Measurements from ENCODE around the gene PRKACB.
A peak's percentile ranks its signal among the peaks of the same experiment; 100 is the strongest.
"Not testable (repeated sequence)": the region's sequence is repeated elsewhere in the genome, so short reads cannot be mapped to it uniquely, and the experiment has no call there.

The PRKACB gene

DNA sequence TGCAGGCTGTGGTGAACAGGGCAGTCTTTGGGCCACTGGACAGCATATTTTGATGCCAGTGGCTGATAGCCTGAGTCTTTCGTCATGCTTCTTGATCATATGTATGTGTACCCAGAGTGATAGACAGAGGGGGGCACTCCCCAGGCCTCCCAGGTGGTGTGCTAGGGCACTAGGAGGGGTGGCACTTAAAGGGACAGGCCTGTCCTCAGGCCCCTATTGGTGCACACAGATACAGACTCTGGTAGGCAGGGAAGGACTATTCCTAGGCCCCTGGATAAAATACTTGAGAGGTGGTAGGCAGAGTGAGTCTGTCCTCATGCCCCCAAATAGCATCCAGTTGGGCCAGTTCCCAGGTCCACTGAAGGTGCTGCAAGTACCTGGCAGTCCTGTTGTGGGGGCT is 80.8 kb downstream of the PRKACB start:
- no peak for DNase-seq

GRCh38 chr1:84225646-84226045 is 81.6 kb downstream of the PRKACB start:
- DNase-seq = no peak

DNA sequence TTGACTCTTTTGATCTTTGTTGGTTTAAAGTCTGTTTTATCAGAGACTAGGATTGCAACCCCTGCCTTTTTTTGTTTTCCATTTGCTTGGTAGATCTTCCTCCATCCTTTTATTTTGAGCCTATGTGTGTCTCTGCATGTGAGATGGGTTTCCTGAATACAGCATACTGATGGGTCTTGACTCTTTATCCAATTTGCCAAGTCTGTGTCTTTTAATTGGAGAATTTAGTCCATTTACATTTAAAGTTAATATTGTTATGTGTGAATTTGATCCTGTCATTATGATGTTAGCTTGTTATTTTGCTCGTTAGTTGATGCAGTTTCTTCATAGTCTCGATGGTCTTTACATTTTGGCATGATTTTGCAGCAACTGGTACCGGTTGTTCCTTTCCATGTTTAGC is 88.6 kb downstream of the PRKACB start:
- DNase-seq = not testable (repeated sequence)

- DNase-seq = no peak
Measured at GRCh38 chr1:84236256-84236655, 92.2 kb downstream of the PRKACB start.

DNA sequence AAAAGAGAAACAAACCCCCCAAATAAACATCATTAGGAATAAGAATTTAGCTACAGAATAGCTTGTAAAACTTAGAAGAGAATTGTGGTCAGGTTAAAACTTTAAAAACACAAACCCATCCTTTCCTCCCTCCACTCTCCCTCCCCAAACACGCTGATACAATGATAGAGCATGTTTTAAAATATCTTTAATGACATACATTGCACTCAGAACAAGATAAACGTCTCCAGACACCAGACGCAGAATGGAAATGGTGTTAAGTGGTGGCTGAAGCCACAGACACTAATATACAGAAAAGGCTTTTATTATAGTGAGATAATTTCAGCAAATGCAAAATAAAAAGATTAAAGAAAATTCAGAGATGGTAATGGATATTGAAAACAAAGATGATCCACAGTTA is 98.6 kb downstream of the PRKACB start:
- DNase-seq = no peak

DNA sequence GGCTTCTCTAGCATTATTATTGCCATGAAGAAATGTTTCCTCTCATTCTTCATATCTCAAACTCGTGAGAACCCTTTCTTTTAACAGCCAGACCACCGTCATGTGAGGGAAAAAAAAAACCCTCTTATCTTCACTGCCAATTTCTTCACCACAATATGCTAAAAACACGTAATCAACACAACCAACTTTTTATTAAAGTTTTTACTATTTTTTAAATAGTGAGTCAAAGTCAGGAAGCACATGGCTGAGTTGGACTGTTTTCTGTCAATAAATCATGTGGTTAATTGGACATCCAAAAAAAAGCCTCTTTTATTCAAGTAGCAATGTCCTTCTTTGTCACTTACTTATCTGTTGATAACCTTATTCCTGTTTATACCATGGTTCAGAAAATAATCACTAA is 101.5 kb downstream of the PRKACB start:
- no peak for DNase-seq

- DNase-seq = no peak
Measured at GRCh38 chr1:84246213-84246612, 102.1 kb downstream of the PRKACB start.

GRCh38 chr1:84247425-84248220 is 103.6 kb downstream of the PRKACB start:
- DNase-seq = no peak

DNA sequence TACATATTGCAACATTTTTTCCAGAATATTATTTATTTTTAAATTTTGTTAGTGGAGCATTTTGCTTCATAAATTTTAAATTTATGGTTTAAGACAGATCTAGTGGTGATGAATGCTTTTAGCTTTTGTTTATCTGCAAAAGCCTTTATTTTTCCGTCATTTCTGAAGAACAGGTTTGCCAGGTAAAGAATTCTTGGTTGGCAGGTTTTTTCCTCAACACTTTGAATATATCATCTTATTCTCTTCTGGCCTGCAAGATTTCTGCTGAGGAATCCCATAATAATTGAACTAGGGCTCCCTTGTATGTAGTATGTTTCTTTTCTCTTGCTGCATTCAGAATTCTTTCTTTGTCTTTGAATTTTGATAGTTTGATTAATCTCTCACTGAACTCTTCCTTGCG is 106.6 kb downstream of the PRKACB start:
- no peak for DNase-seq

- DNase-seq = no peak
Measured at GRCh38 chr1:84253036-84253435, 109.0 kb downstream of the PRKACB start.

GRCh38 chr1:84253891-84254290 is 109.8 kb downstream of the PRKACB start:
- no peak for DNase-seq

GRCh38 chr1:84254703-84255238 is 110.7 kb downstream of the PRKACB start:
- DNase-seq = no peak

DNA sequence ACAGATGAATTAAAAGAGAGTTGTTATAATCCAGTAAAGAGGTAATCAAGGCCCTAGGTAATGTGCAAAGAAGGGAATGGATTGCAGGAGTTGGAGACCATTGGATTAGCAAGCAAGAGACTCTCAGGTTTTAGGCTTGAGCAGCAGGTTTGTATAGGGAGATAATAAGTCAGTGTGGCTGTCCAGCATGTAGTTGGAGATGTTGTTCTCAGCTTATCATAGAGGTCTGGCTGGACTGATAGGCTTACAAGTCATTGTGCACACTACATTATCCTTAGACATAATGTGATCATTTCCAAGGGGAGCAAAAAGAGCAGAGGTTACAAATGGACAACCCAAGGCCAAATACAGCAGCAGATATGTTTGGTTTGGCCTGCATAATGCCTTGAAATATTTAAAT is 111.5 kb downstream of the PRKACB start:
- no peak for DNase-seq

DNA sequence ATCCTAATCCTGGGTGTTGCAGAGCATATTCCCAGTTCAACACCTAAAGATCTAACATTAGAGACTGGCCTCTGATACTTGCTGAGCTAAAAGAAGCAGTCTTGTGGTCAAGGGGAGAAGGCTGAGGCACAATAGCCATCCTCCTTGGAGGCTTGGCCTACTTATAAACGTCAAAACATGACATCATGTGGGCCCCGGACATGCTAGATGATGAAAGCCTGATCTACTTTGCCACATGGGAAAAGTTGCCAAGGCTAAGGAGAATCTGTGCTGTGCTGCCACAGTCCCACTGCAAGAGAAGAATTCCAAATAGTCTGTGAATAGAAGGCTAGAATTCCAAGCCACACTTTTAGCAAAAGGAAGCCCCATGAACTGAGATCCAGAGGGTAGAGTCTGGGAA is 113.5 kb downstream of the PRKACB start:
- DNase-seq = no peak

DNA sequence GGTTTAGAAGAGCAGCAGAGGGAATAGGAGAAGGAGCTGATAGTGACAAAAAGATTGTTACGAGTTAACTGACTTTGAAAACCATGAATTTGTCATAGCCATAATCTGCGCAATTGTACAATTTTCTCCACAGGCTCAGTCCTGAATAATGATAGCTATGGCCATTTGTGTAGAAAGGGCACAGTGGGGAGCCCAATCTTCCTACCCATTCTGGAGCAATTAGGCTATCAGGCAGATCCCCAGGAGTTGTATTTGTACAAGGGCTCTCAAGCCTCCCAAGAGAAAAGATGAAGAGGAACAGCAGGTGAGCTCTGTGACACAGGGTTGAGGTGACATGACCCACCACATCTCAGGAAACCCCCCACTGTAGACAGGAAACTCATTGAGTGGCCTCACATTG is 115.3 kb downstream of the PRKACB start:
- DNase-seq = peak; percentile 99

- no peak for DNase-seq
Measured at GRCh38 chr1:84259989-84260388, 115.9 kb downstream of the PRKACB start.

GRCh38 chr1:84260852-84261518 is 116.9 kb downstream of the PRKACB start:
- DNase-seq = peak; percentile 88

- no peak for DNase-seq
Measured at GRCh38 chr1:84264961-84265360, 120.9 kb downstream of the PRKACB start.

- DNase-seq = no peak
Measured at GRCh38 chr1:84265867-84266266, 121.8 kb downstream of the PRKACB start.

GRCh38 chr1:84266748-84267147 is 122.7 kb downstream of the PRKACB start:
- no peak for DNase-seq

- no peak for DNase-seq
Measured at GRCh38 chr1:84267476-84267875, 123.4 kb downstream of the PRKACB start.

GRCh38 chr1:84268346-84268745 is 124.3 kb downstream of the PRKACB start:
- DNase-seq = no peak

GRCh38 chr1:84269306-84269705 is 125.2 kb downstream of the PRKACB start:
- DNase-seq = no peak

DNA sequence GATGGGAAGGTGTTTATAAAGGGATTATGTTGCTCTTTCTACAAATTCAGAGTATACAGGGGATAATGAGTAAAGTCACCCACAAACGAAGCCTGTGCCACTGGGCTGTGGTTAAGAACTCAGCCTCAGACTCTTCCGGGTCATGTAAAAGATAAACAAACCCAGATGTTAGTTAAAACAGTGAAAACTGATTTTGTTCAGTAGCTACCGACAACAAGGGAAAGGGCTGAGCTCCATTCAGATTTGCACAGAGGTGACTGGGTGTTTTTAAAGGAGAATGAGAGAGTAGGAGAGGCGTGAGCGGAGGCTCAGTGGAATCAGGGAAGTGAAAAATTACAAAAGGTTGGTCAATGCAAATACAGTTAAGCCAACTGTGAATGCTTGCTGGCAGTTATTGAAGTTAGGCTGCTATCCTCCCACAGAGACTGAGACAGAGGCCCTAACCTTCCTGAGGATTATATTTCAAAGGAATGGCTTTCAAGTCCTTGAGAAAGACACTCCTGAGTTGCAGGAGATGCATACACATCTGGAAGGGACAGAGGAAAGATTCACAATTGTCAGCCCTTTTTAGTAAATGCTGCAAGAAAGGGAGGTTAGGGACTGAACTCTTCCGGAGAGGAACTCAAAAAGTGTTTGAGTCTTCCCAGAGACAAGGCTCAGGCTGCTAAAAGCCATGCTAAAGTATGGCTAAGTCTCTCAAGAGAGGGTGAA is 127.5 kb downstream of the PRKACB start:
- peak; percentile 53 for DNase-seq
